Ovary (tissue), 3 donors: ENCODE measurements around the gene GNE.

Experiments used
- EP300 ChIP-seq: sonication (generic); formaldehyde crosslinking; IDR thresholded peaks from one replicate; pipeline ENCODE4 v1.6.1; 2017; ENCODE audit warnings: antibody characterized with exemption
- POLR2A ChIP-seq: fragments of 450-650 bp; IDR thresholded peaks from one replicate; pipeline ENCODE4 v1.6.1; 2017; ENCODE audit warnings: antibody characterized with exemption, mild to moderate bottlenecking, moderate library complexity
- TF ChIP-seq, protein P1 (sequence below), 3 donors: fragments of 450-650 bp in 2 of 3; fragments of 200-600 bp in 1 of 3; IDR thresholded peaks; one replicate each; pipeline versions ENCODE4 v1.5.1 to v1.8.0; 2016 to 2022; ENCODE audit warnings: antibody characterized with exemption in 3 of 3, mild to moderate bottlenecking in 1 of 3
- donor health status: DM: no; HTN: no; CAD: no.

DNA sequence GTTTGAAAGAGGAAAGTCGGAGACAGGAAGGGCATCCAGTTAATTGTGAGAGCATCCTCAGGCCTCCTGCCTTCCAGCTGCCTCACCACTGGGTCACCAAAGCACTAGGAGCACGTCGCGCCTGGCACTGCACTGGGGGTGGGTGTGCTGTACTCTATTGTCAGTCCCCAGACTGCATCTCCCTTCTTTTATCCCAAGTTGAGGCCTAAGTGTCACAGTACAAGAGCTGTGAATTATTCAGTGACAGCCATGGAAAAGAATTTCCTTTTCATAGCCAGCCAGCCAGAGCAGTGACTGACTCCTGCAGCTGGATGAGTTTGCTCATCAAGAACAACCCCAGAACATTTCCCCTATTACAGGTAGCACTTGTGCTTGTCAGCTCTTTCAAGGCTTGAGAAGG is 51.2 kb downstream of the GNE start:
- TF ChIP-seq EP300, result no peak
- TF ChIP-seq, protein P1, sequence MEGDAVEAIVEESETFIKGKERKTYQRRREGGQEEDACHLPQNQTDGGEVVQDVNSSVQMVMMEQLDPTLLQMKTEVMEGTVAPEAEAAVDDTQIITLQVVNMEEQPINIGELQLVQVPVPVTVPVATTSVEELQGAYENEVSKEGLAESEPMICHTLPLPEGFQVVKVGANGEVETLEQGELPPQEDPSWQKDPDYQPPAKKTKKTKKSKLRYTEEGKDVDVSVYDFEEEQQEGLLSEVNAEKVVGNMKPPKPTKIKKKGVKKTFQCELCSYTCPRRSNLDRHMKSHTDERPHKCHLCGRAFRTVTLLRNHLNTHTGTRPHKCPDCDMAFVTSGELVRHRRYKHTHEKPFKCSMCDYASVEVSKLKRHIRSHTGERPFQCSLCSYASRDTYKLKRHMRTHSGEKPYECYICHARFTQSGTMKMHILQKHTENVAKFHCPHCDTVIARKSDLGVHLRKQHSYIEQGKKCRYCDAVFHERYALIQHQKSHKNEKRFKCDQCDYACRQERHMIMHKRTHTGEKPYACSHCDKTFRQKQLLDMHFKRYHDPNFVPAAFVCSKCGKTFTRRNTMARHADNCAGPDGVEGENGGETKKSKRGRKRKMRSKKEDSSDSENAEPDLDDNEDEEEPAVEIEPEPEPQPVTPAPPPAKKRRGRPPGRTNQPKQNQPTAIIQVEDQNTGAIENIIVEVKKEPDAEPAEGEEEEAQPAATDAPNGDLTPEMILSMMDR (IDR thresholded peaks at IDR 0.05), result no peak
- TF ChIP-seq POLR2A, result no peak
